GM19455 (cell line): ENCODE results near the gene WWP2.
"Not testable (repeated sequence)": the region's sequence is repeated elsewhere in the genome, so short reads cannot be mapped to it uniquely, and the experiment has no call there.

Experiments
- ATAC-seq: cut with Tn5 transposase; IDR thresholded peaks from one replicate; pipeline ENCODE4 v1.9.1; 2021; ENCODE audit not compliant: unreplicated experiment

WWP2 gene

GRCh38 chr16:69793526-69793925 is 31.4 kb downstream of the WWP2 start:
- no peak for ATAC-seq

DNA sequence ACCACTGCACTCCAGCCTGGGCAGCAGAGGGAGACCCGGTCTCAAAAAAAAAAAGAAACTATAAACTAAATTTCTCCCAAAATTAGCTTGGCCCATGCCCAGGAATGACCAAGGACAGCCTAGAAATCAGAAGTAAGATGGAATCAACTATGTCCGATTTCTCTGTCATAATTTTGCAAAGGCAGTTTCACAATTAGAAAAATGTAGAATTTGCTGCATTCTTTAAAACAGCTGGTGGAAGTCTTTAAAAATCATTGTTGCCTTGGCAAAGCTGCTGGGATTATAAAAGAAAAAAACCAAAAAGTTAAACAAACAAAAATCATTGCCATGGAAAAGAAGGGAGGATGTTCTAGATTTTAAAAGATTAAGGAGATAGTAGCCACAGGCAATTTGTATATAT is 32.4 kb downstream of the WWP2 start:
- ATAC-seq: no peak

GRCh38 chr16:69796285-69797118 is 34.4 kb downstream of the WWP2 start:
- ATAC-seq: no peak

- no peak for ATAC-seq
These were observed 36.3 kb downstream of the WWP2 start for GRCh38 chr16:69798466-69798865.

DNA sequence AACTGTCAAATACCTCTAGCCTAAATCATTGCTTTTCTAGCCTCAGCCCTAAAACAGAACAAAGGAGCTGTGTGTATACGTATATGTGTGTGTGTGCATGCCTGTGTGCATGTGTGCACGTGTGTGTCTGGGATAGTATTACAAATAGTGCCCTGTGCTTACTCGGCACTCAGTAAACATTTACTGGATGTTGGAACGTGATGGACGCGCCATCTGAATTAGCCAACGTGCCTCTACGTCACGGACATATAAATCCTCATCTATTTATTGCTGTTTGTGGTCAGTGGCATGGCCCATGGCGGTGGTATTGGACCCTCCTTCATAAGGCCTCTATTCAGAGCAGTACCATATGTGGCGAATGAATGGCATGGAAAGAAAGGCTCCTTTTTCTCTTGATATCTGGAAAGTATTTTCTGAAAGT is 37.5 kb downstream of the WWP2 start:
- no peak for ATAC-seq

GRCh38 chr16:69804297-69804696 is 42.2 kb downstream of the WWP2 start:
- ATAC-seq: no peak

DNA sequence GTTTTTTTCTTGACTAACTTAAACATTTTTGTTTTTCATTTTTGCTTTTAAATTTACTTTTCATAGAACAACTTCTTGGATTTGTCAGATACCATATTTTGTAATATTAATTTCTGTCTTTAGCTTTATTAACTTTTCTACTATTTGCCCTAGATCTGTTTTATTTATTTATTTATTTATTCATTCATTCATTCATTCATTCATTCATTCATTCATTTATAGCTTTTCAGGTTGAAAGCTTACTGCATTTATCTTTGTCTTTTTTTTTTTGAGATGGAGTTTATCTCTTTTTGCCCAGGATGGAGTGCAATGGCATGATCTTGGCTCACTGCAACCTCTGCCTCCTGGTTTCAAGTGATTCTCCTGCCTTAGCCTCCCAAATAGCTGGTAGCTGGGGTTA is 44.6 kb downstream of the WWP2 start:
- not testable (repeated sequence) for ATAC-seq

DNA sequence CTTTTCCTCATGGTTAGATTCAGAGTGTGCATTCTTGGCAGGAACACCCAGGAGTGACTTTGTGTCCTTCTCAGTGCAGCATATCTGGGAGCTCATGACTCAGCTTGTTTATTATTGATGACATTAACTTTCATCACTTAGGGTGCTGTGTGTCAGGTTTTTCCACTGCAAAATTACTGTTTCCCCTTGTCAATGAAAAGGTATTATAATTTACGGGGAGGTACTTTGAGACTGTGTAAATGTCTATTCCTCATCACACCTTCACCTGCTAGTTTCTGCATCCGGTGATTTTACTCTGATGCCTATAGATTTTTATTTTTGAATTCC is 50.5 kb downstream of the WWP2 start:
- no peak for ATAC-seq

DNA sequence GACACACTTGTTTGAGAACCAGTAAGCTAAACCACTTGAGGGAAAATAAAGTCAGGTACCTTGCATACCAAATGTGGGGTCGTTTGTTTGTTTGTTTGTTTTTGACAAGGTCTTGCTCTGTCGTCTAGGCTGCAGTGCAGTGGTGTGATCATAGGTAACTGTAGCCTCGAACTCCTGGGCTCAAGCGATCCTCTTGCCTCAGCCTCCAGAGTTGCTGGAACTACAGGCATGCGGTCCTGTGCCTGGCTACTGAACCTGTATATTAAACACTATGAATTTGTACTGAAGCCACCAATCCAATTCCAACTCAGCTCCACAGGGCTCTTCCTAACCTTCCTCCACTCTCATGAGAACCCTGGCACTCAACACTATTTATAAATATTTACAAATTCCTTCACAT is 51.9 kb downstream of the WWP2 start:
- ATAC-seq: no peak

- ATAC-seq: no peak
These were observed 52.4 kb downstream of the WWP2 start for GRCh38 chr16:69814561-69814960.

- not testable (repeated sequence) for ATAC-seq
These were observed 53.2 kb downstream of the WWP2 start for GRCh38 chr16:69815216-69815883.

GRCh38 chr16:69816996-69817395 is 54.9 kb downstream of the WWP2 start:
- no peak for ATAC-seq

DNA sequence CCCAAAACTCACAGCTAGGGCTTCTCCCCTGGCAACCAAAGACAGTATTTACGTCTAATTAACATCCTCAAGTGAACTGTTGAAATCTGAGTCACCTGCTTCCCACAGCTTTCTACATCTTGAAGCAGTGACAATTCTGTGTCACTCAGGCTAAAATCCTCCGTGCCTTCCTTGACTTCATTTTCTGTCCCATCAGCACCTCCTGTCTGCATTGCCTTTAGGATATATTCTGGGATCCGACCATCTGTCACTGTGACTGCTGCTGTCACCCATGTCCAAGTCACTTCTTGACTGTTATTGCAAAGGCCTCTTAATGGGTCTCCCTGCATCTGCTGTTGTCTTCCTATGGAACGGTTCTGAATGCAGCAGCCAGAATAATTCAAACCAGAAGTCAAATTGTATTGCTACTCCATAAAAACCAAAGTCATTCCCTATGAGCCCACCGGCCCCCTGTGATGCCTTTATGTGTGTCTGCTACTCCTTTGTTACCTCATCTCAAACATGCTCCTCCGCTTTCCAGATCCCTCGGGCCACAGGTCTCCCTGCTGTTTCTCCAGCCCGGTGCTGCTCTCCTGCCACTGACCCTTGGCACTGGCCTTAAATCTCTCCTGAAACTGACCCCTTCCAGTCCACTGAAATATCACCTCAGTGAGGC is 56.9 kb downstream of the WWP2 start:
- no peak for ATAC-seq

- no peak for ATAC-seq
These were observed 58.9 kb downstream of the WWP2 start for GRCh38 chr16:69820926-69821541.

DNA sequence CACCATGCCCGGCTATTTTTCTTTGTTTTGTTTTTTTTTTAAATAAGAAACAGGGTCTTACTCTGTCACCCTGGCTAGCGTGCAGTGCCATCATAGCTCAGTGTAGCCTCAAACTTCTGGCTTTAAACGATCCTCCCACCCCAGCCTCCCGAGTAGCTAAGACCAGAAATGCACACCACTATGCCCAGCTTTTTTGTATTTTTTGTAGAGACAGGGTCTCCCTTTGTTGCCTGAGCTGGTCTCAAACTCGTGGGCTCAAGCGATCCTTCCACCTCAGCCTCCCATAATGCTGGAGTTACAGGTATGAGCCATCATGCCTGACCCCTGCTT is 59.7 kb downstream of the WWP2 start:
- ATAC-seq: no peak

DNA sequence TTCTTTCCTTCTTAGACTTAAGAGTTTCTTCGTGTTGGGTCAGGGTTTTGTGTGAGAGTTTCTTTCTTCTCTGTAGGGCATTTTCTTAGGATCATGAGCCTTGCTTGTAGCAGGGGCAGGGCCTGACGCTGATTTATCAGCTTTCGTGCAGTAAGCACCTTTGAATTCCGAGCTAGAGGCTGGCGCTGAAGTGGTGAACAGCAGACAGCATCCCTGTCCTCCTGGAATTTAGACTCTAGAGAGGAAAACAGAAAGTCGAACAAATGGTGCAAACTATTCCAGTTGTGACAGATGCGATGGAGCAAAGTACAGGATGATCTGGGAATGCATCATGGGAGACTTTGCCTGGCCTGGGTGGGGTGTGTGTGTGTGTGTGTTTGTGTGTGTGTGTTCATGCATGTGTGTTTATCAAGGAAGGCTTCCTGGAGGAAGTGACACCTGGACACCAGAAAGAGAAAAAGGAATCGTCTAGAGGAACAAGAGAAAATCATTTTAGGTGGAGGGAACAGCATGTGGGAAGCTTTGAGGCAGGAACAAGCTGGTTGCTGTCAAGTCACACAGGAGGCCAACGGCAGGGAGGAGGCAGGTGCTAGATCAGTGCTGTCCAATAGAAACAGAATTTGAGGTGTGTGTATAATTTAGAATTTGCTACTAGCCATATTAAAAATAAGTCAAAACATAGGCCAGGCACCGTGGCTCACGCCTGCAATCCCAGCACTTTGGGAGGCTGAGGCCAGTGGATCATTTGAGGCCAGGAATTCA is 60.2 kb downstream of the WWP2 start:
- no peak for ATAC-seq

GRCh38 chr16:69823831-69824563 is 61.9 kb downstream of the WWP2 start:
- ATAC-seq: no peak

DNA sequence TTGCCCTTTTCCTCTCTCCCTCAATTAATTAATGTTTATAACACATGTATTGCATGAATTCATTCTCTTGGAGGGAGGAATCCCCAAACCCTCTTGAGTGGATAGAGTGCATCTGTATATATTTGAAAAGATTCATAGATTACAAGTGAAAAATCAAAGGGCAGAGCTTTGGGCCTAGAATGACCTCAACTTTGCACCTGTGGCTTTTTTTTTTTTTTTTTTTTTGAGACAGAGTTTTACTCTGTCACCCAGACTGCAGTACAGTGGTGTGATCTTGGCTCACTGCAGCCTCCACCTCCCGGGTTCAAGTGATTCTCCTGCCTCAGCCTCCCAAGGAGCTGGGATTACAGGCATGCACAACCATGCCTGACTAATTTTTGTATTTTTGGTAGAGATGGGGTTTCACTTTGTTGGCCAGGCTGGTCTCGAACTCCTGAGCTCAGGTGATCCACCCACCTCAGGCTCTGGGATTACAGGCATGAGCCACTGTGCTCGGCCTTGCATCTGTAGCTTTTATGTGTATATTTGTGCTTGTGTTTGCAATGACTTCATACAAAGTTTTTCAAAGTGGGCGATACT is 62.5 kb downstream of the WWP2 start:
- ATAC-seq: not testable (repeated sequence)

DNA sequence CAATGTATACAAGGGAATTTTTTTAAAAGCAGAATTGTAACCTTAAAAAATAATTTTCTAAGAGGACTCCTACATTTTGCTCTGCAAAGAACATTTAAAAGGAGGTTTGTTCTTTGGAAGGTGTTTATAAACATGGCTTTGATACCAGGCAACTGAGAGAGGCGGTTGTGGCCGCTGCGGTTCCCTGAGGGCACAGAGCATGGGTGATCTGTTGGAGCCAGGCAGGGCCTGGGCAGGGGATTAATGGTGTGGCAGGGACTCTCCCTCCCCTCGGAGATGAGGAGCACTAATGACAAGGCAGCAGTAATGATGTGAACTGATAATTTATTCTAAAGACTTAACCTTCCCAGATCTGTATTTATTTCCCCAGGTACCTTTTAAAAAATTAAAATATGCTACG is 65.4 kb downstream of the WWP2 start:
- no peak for ATAC-seq

GRCh38 chr16:69829338-69829737 is 67.2 kb downstream of the WWP2 start:
- no peak for ATAC-seq
